BLaER1 treated with 17β-estradiol and CSF1 and Interleukin-3, amounts not matched to agents 10 nM and 100 nM (cell line): ENCODE measurements around the gene DPYD.

ENCODE experiments used
- H3K27ac ChIP-seq, 11 experiments: shearing (Covaris generic); formaldehyde crosslinking; 2 replicates each; pipeline ENCODE4 v1.8.1; 2022
- H3K27me3 ChIP-seq, 11 experiments: shearing (Covaris generic); formaldehyde crosslinking; 2 replicates each; pipeline ENCODE4 v1.8.1; 2022
- H3K36me3 ChIP-seq, 11 experiments: shearing (Covaris generic); formaldehyde crosslinking; 2 replicates each; pipeline ENCODE4 v1.8.1; 2022
- H3K4me1 ChIP-seq, 10 experiments: shearing (Covaris generic); formaldehyde crosslinking; 2 replicates each; pipeline ENCODE4 v1.8.1; 2022
- H3K4me2 ChIP-seq, 11 experiments: shearing (Covaris generic); formaldehyde crosslinking; 2 replicates each; pipeline ENCODE4 v1.8.1; 2022
- H3K4me3 ChIP-seq, 10 experiments: shearing (Covaris generic); formaldehyde crosslinking; 2 replicates each; pipeline ENCODE4 v1.8.1; 2022
- H3K9ac ChIP-seq, 11 experiments: shearing (Covaris generic); formaldehyde crosslinking; 2 replicates each; pipeline ENCODE4 v1.8.1; 2022
- H3K9me3 ChIP-seq, 11 experiments: shearing (Covaris generic); formaldehyde crosslinking; replicated peaks in 1 of 11; 2 replicates each; pipeline ENCODE4 v1.8.1; 2022
- H4K20me1 ChIP-seq, 11 experiments: shearing (Covaris generic); formaldehyde crosslinking; 2 replicates each; pipeline ENCODE4 v1.8.1; 2022
- Cebpa-rat ChIP-seq, 11 experiments: shearing (Covaris generic); IDR thresholded peaks; 2 replicates each; pipeline ENCODE4 v1.8.1; 2022

DPYD gene

DNA sequence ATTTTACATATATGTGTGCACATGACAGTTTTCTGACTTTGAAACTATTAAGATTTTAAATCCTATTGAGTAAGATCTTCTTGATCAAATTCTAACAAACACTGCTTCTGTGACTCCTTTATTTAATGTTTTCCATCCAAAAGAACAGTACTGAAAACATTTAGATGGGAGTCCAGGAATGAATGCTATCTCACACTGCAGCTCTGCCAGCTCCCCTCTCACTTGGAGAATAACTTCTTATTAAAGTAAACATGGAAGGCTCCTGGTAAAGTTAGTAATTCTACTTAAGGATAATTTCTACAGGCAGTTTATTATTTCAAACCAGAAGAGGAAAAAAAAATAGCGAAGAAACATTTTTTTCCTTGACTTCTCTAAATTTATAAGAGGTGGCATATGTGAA, 349.1 kb downstream of the DPYD start:
- Histone ChIP-seq H3K9me3 (no peaks in the 10 kb centered on the region), H4K20me1 (no peaks in the 10 kb centered on the region), H3K4me1 (no peaks in the 10 kb centered on the region), H3K4me3 (no peak overlapping the region), H3K36me3 (peaks cover 0 to 71% (median 0%) of the 10 kb centered on the region in 11 experiments; a peak in 4 of 22 replicates), H3K27ac (no peak overlapping the region), H3K9ac (no peak overlapping the region), H3K4me2 (no peak overlapping the region), H3K27me3 (no peaks in the 10 kb centered on the region)
- TF ChIP-seq Cebpa-rat (IDR thresholded peaks at IDR 0.05), result no peak

- no peak overlapping the region for H3K27ac ChIP-seq
- H3K27me3 ChIP-seq, result no peaks in the 10 kb centered on the region
- no peak for TF ChIP-seq Cebpa-rat (IDR thresholded peaks at IDR 0.05)
- no peak overlapping the region for H3K4me3 ChIP-seq
- H3K4me1 ChIP-seq, result peaks cover 0 to 3% (median 0%) of the 10 kb centered on the region in 10 experiments; a peak in 1 of 20 replicates
- H3K9ac ChIP-seq, result no peak overlapping the region
- H3K36me3 ChIP-seq, result peaks cover 0 to 74% (median 0%) of the 10 kb centered on the region in 11 experiments; a peak in 4 of 22 replicates
- H3K4me2 ChIP-seq, result no peak overlapping the region
- no peaks in the 10 kb centered on the region for H4K20me1 ChIP-seq
- no peaks in the 10 kb centered on the region for H3K9me3 ChIP-seq
Measured at GRCh38 chr1:97570691-97571090, 350.1 kb downstream of the DPYD start.

GRCh38 chr1:97567000-97567749, 353.7 kb downstream of the DPYD start:
- Histone ChIP-seq H3K9me3 (no peaks in the 10 kb centered on the region), H3K4me3 (no peak overlapping the region), H3K4me2 (no peak overlapping the region), H4K20me1 (0 out of 22 replicates have a peak, but pooled peaks cover 0 to 5% (median 0%) of the 10 kb centered on the region in 11 experiments), H3K4me1 (peaks cover 0 to 3% (median 0%) of the 10 kb centered on the region in 10 experiments; a peak in 1 of 20 replicates), H3K27me3 (no peaks in the 10 kb centered on the region), H3K27ac (no peak overlapping the region), H3K36me3 (peaks cover 0 to 74% (median 0%) of the 10 kb centered on the region in 11 experiments; a peak in 3 of 22 replicates), H3K9ac (no peak overlapping the region)
- TF ChIP-seq Cebpa-rat (IDR thresholded peaks at IDR 0.05), result no peak

DNA sequence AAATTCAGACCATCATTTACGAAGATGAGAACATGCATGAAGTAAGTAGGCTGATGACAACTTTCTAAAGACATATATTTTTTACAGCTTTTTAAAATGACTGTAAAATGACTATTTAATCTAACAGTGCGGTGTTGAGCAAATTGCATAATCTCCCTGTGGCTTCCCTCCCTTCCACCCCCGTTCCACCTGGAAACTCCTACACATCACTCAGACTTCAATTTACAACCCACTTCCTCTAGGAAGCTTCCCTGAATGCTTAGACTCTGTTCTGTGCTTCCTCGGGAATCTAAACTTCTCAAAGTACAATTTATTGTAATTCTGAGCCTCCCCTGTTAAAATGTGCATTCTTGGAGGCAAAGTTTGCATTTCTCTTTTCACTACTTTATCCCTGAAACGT, 354.9 kb downstream of the DPYD start:
- H3K4me2 ChIP-seq, result no peak overlapping the region
- H3K27ac ChIP-seq, result no peak overlapping the region
- peaks cover 0 to 3% (median 0%) of the 10 kb centered on the region in 10 experiments; a peak in 1 of 20 replicates for H3K4me1 ChIP-seq
- H4K20me1 ChIP-seq, result 0 out of 22 replicates have a peak, but pooled peaks cover 0 to 5% (median 0%) of the 10 kb centered on the region in 11 experiments
- H3K9me3 ChIP-seq, result no peaks in the 10 kb centered on the region
- H3K27me3 ChIP-seq, result no peaks in the 10 kb centered on the region
- no peak overlapping the region for H3K9ac ChIP-seq
- H3K4me3 ChIP-seq, result no peak overlapping the region
- TF ChIP-seq Cebpa-rat (IDR thresholded peaks at IDR 0.05), result no peak
- H3K36me3 ChIP-seq, result peaks cover 0 to 73% (median 0%) of the 10 kb centered on the region in 11 experiments; a peak in 3 of 22 replicates

- Histone ChIP-seq H4K20me1 (0 out of 22 replicates have a peak, but pooled peaks cover 0 to 5% (median 0%) of the 10 kb centered on the region in 11 experiments), H3K27ac (no peak overlapping the region), H3K9ac (no peak overlapping the region), H3K27me3 (no peaks in the 10 kb centered on the region), H3K9me3 (no peaks in the 10 kb centered on the region), H3K36me3 (peaks cover 0 to 79% (median 0%) of the 10 kb centered on the region in 11 experiments; a peak in 3 of 22 replicates), H3K4me1 (peaks cover 0 to 3% (median 0%) of the 10 kb centered on the region in 10 experiments; a peak in 1 of 20 replicates), H3K4me3 (no peak overlapping the region), H3K4me2 (no peak overlapping the region)
- peak in 3 of 11 experiments; percentile 5 to 57 (median 47); a peak in 5 of 22 replicates for TF ChIP-seq Cebpa-rat (IDR thresholded peaks at IDR 0.05)
Measured at GRCh38 chr1:97563926-97564325, 356.9 kb downstream of the DPYD start.

DNA sequence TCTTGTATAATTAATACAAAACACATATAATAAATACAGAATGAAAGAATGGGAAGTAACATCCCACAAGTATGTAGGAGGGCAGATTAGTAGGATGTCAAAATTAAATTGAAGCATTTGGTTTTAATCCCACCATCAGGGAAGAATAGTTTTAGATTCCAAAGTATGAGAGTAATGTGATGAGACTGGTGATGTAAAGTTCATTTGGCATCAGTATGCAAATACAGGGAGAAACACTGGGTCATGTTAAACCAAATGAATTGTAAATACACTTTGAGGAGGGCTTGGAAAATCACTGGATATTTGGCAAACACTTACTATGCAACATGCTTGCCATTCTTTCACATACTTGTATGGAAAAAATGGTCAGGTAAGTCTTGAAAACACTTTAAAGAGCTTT, 358.8 kb downstream of the DPYD start:
- Histone ChIP-seq H3K36me3 (peaks cover 0 to 84% (median 0%) of the 10 kb centered on the region in 11 experiments; a peak in 7 of 22 replicates), H3K4me3 (no peak overlapping the region), H3K9ac (no peak overlapping the region), H4K20me1 (0 out of 22 replicates have a peak, but pooled peaks cover 0 to 5% (median 0%) of the 10 kb centered on the region in 11 experiments), H3K4me2 (no peak overlapping the region), H3K4me1 (peaks cover 0 to 3% (median 0%) of the 10 kb centered on the region in 10 experiments; a peak in 1 of 20 replicates), H3K27me3 (no peaks in the 10 kb centered on the region), H3K27ac (no peak overlapping the region), H3K9me3 (peaks cover 0 to 9% (median 4%) of the 10 kb centered on the region in 11 experiments; a peak in 8 of 22 replicates)
- no peak for TF ChIP-seq Cebpa-rat (IDR thresholded peaks at IDR 0.05)

GRCh38 chr1:97560714-97561113, 360.1 kb downstream of the DPYD start:
- H3K36me3 ChIP-seq, result peaks cover 0 to 83% (median 0%) of the 10 kb centered on the region in 11 experiments; a peak in 7 of 22 replicates
- H3K4me3 ChIP-seq, result no peak overlapping the region
- no peak for TF ChIP-seq Cebpa-rat (IDR thresholded peaks at IDR 0.05)
- H3K9ac ChIP-seq, result no peak overlapping the region
- no peak overlapping the region for H3K4me2 ChIP-seq
- 0 out of 22 replicates have a peak, but pooled peaks cover 0 to 5% (median 0%) of the 10 kb centered on the region in 11 experiments for H4K20me1 ChIP-seq
- H3K27ac ChIP-seq, result no peak overlapping the region
- no peaks in the 10 kb centered on the region for H3K4me1 ChIP-seq
- no peaks in the 10 kb centered on the region for H3K27me3 ChIP-seq
- peaks cover 0 to 9% (median 4%) of the 10 kb centered on the region in 11 experiments; a peak in 8 of 22 replicates for H3K9me3 ChIP-seq

DNA sequence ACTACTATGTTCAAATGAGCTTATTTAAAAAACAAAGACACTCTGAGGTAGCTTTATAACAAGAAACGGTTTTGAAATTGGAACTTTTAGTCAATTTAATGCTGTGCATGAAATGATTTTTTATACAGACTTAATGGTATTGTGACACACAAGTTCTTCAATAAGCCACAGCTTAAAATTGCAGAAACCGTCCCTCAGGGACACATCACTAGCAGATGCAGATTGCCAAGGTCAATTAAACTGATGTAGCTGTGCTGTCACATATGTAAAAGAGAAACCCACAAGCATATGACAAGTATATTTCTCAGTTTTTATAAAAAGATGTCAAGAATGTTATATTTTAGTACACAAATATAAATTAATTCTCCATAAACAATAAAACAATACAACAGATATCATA, 366.9 kb downstream of the DPYD start:
- H3K9me3 ChIP-seq, result peaks cover 0 to 9% (median 4%) of the 10 kb centered on the region in 11 experiments; a peak in 8 of 22 replicates
- peaks cover 0 to 54% (median 0%) of the 10 kb centered on the region in 11 experiments; a peak in 7 of 22 replicates for H3K36me3 ChIP-seq
- no peak overlapping the region for H3K4me2 ChIP-seq
- H3K27me3 ChIP-seq, result no peaks in the 10 kb centered on the region
- no peaks in the 10 kb centered on the region for H4K20me1 ChIP-seq
- no peak overlapping the region for H3K27ac ChIP-seq
- H3K4me1 ChIP-seq, result no peaks in the 10 kb centered on the region
- no peak overlapping the region for H3K4me3 ChIP-seq
- no peak overlapping the region for H3K9ac ChIP-seq
- TF ChIP-seq Cebpa-rat (IDR thresholded peaks at IDR 0.05), result no peak

DNA sequence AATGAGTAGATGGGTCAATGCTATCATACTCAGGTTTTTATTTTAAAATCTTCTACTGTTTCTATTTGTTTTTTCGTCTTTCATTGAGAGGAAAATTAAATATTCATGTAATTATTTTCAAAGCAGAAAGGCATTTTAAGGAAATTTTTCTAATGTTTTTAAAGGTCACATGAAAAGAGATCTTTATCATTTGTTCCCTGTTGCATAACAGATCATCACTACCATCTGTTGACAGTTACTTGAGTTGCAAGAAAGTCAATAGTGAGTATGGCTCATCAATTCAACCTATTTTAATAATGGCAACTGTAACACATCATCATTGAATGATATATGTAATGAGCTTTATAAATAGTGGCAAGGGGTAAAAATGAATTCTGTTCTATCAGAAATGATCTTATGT, 369.7 kb downstream of the DPYD start:
- no peak overlapping the region for H3K27ac ChIP-seq
- no peaks in the 10 kb centered on the region for H3K9me3 ChIP-seq
- no peak overlapping the region for H3K4me2 ChIP-seq
- no peaks in the 10 kb centered on the region for H3K27me3 ChIP-seq
- no peaks in the 10 kb centered on the region for H4K20me1 ChIP-seq
- no peak overlapping the region for H3K4me3 ChIP-seq
- no peak overlapping the region for H3K9ac ChIP-seq
- peaks cover 0 to 19% (median 0%) of the 10 kb centered on the region in 10 experiments; a peak in 7 of 20 replicates for H3K4me1 ChIP-seq
- TF ChIP-seq Cebpa-rat (IDR thresholded peaks at IDR 0.05), result no peak
- H3K36me3 ChIP-seq, result peaks cover 0 to 51% (median 0%) of the 10 kb centered on the region in 11 experiments; a peak in 4 of 22 replicates
